Right atrium auricular region (tissue), 2 donors: Measurements from ENCODE around the gene FUT6. TPM values are rescaled to one million over a fixed set of nuclear protein-coding genes. Genes with fewer than 3 reads are reported as not detected.
A peak's percentile ranks its signal among the peaks of the same experiment; 100 is the strongest.

ENCODE experiments used
- DNase-seq: peaks from one replicate; pipeline ENCODE4 v3.0.0-alpha.2; 2019; ENCODE audit warnings: low spot score
- H3K27ac ChIP-seq, 2 donors: fragments of 200-600 bp; sonication (generic); 1 replicate in 1 of 2; 2 replicates in 1 of 2; pipeline ENCODE4 v1.5.1; 2016 to 2019
- H3K27me3 ChIP-seq, 2 donors: fragments of 200-600 bp; sonication (generic); one replicate each; pipeline versions ENCODE4 v1.5.1 to v1.6.0; 2017 to 2019
- H3K36me3 ChIP-seq: fragments of 200-600 bp; sonication (generic); one replicate; pipeline ENCODE4 v1.5.1; 2016
- H3K4me1 ChIP-seq, 2 donors: fragments of 200-600 bp; sonication (generic); one replicate each; pipeline versions ENCODE4 v1.5.1 to v1.6.0; 2017 to 2019
- H3K4me3 ChIP-seq, 2 donors: fragments of 200-600 bp; sonication (generic); 1 replicate in 1 of 2; 2 replicates in 1 of 2; pipeline ENCODE4 v1.5.1; 2017 to 2019; ENCODE audit warnings: mild to moderate bottlenecking in 1 of 2, moderate library complexity in 1 of 2
- H3K9me3 ChIP-seq, 2 donors: fragments of 200-600 bp; sonication (generic); one replicate each; pipeline ENCODE4 v1.5.1; 2019
- total RNA-seq, 2 donors: library from RNA; depleted of rRNA; stranded (reverse); fragments of >200 nt; gene quantifications; one replicate each; pipeline ENCODE4 v1.1.0, GENCODE V29; 2016
- TF ChIP-seq, protein P1 (sequence below), 2 donors: fragments of 200-600 bp; sonication (generic); IDR thresholded peaks; one replicate each; pipeline ENCODE4 v1.5.1; 2019; ENCODE audit warnings: antibody characterized with exemption in 2 of 2

Gene FUT6
- total RNA-seq, 2 donors from 2014 or later, result not detected

DNA sequence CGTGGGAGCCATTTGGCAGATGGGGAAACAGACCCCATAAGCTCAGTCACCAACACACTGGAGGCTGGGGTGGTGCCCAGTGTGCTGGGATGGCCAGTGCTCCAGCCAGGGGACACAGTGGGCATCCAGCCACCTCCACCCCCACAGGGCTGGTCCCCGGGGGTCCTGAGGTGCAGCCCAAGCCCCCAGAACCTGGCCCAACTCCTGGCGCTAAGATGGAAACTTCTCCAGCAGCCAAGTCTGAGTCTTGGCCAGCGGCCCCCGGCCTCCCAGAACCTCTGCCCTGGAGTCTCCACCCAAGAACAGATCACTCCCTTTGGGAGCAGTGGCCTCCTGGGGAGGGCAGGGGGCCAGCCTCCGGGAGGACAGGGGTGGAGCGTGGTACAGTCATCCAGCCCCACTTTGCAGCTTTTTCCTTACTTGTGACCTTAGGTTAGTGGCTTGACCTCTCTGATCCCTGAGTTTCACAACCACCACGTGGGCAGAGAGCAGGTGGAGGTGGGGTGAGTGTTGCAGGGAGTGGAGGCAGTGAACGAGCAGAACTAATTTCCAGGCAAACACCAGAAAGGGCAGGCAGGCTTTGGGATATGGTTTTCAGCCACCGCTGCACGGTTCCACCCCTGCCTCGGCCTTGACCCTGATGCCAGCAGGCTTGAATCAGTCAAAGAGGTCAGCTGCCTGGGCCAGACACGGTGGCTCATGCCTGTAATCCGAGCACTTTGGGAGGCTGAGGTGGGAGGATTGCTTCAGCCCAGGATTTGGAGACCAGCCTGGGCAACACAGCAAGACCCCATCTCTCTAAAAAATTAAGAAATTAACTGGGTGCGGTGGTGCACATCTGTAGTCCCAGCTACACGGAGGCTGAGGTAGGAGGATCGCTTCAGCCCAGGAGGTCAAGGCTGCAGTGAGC is 38.9 kb downstream of the FUT6 start:
- no peaks in the 10 kb centered on the region for H3K36me3 ChIP-seq
- H3K4me1 ChIP-seq, result peaks cover 0 to 33% of the 10 kb centered on the region in 2 donors
- TF ChIP-seq, protein P1, sequence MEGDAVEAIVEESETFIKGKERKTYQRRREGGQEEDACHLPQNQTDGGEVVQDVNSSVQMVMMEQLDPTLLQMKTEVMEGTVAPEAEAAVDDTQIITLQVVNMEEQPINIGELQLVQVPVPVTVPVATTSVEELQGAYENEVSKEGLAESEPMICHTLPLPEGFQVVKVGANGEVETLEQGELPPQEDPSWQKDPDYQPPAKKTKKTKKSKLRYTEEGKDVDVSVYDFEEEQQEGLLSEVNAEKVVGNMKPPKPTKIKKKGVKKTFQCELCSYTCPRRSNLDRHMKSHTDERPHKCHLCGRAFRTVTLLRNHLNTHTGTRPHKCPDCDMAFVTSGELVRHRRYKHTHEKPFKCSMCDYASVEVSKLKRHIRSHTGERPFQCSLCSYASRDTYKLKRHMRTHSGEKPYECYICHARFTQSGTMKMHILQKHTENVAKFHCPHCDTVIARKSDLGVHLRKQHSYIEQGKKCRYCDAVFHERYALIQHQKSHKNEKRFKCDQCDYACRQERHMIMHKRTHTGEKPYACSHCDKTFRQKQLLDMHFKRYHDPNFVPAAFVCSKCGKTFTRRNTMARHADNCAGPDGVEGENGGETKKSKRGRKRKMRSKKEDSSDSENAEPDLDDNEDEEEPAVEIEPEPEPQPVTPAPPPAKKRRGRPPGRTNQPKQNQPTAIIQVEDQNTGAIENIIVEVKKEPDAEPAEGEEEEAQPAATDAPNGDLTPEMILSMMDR (IDR thresholded peaks at IDR 0.05), result no peak
- peaks cover 0 to 7% of the 10 kb centered on the region in 2 donors for H3K27me3 ChIP-seq
- DNase-seq, result no peak
- H3K4me3 ChIP-seq, result no peak overlapping the region
- no peaks in the 10 kb centered on the region for H3K9me3 ChIP-seq
- peak overlapping the region in 1 of 2 donors; percentile 63 for H3K27ac ChIP-seq

DNA sequence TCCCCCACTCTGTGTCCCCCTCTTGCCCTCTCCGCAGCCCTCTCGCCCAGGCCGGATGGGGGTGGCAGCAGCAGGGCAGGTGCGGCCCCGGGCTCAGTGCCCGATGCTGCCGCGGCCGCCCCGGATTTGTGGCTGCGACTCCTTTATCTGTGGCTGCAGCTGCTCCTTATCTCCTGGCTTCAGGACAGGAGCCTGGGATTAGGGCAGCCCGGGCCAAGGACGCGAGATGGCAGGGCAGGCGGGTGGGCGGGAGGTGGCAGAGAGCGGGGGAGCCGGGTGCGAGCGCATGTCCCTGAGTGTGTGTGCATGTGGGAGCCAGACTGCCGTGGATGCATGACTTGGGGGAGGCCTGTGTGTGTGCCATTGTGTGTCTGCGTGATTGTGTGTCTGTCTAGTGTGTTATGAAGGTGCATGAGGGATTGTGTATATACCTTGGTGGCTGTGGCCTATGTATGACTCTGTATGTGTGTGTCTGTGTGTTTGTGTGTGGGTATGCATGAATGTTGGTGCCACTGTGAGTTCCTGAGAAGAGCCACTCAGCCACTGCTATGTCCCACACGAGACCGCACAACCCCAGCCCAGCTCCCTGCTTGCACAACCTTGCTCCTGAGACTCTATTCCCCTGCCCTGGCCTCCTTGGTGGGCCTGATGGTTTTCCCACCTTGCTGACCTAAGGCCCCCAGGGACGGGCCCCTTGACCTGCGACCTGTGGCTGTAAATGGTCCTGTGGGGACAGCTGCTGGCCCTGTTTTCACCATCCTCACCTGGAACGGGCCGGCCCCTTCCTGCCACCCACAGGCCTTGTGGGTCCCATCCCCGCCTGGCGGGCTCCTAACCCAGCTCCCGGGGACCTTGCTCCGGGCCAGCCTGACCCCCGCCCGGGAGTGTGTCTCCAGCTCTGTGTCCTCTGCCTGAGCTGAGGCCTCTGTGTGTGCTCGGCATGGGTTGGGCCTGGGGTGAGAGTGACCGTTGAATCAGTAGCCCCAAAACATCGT is 40.0 kb downstream of the FUT6 start:
- Histone ChIP-seq H3K36me3 (no peaks in the 10 kb centered on the region), H3K27me3 (peaks cover 0 to 5% of the 10 kb centered on the region in 2 donors), H3K4me1 (peaks cover 0 to 31% of the 10 kb centered on the region in 2 donors), H3K27ac (peak overlapping the region; percentile 51 to 63), H3K4me3 (no peak overlapping the region), H3K9me3 (no peaks in the 10 kb centered on the region)
- DNase-seq, result no peak
- TF ChIP-seq, protein P1 (IDR thresholded peaks at IDR 0.05), result no peak

DNA sequence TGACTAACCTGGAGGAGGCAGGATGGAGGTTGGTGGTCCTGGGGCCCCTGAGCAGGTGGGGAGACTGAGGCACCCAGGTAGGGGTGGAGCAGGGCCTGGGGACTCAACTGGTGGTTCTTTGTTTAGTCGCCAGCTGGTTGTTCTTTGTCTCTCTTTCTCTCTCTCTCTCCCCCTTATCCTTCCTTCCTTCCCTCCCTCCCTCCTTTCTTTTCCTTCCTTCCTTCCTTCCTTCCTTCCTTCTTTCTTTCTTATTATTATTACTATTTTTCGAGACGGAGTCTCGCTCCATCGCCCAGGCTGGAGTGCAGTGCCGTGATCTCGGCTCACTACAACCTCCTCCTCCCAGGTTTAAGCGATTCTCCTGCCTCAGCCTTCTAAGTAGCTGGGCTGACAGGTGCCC is 41.3 kb downstream of the FUT6 start:
- H3K4me1 ChIP-seq, result peaks cover 0 to 19% of the 10 kb centered on the region in 2 donors
- no peak overlapping the region for H3K27ac ChIP-seq
- TF ChIP-seq, protein P1 (IDR thresholded peaks at IDR 0.05), result no peak
- no peak overlapping the region for H3K4me3 ChIP-seq
- no peak for DNase-seq
- no peaks in the 10 kb centered on the region for H3K36me3 ChIP-seq
- H3K9me3 ChIP-seq, result no peaks in the 10 kb centered on the region
- no peaks in the 10 kb centered on the region for H3K27me3 ChIP-seq

DNA sequence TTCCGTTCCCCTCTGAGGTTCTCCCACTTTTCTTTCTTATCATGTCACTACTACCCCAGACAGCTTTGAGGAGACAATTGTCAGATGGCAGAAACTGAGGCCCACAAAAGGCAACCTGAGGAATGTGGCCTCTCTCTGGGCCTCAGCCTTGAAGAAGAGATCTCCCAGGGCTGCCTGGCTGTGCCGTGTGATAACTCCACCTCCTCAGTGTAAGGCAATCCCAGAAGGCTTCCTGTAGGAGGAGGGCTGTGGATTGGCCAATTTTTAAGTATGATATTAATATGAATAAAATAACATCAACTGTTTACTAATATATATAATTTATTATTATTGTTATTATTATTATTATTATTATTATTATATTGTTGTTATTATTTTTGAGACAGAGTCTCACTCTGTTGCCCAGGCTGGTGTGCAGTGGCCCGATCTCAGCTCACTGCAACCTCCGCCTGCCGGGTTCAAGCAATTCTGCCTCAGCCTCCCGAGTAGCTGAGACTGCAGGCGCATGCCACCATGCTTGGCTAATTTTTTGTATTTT is 44.1 kb downstream of the FUT6 start:
- DNase-seq, result no peak
- Histone ChIP-seq H3K9me3 (no peaks in the 10 kb centered on the region), H3K27ac (no peak overlapping the region), H3K27me3 (no peaks in the 10 kb centered on the region), H3K36me3 (no peaks in the 10 kb centered on the region), H3K4me3 (no peak overlapping the region), H3K4me1 (peaks cover 0 to 19% of the 10 kb centered on the region in 2 donors)
- TF ChIP-seq, protein P1 (IDR thresholded peaks at IDR 0.05), result no peak

DNA sequence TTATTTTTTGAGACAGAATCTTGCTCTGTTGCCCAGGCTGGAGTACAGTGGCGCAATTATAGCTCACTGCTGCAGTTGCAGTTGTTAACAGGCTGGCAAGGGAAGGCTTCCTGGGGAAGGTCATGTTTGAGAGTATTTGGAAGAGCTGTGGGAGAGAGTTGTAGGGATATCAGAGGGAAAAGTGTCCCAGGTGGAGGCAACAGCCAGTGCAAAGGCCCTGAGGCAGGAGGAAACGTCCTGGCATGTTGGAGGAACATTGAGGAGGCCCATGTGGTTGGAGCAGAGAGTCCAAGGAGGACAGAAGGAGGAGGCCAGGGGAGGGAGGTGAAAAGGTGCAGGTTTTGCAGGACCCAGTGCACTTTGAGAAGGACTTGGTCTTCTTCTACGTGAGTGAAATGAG is 46.3 kb downstream of the FUT6 start:
- TF ChIP-seq, protein P1 (IDR thresholded peaks at IDR 0.05), result no peak
- Histone ChIP-seq H3K27me3 (no peaks in the 10 kb centered on the region), H3K9me3 (no peaks in the 10 kb centered on the region), H3K4me3 (no peak overlapping the region), H3K4me1 (peaks cover 0 to 7% of the 10 kb centered on the region in 2 donors), H3K27ac (no peak overlapping the region), H3K36me3 (peaks cover 20% of the 10 kb centered on the region)
- DNase-seq, result no peak
